Posterior cingulate gyrus (tissue), 11 donors: ENCODE measurements around the gene NHS.

Experiments used
- DNase-seq, 10 donors: peaks; one replicate each; pipeline versions ENCODE4 v3.0.0 to v3.0.0-alpha.2; 2020 to 2021; ENCODE audit warnings: mixed read lengths in 3 of 10
- intact Hi-C: fragments of 100-400 bp; cut with DNase I; formaldehyde crosslinking; loops from one replicate; pipeline ENCODE4 v1.15.1; 2023

The NHS gene

GRCh38 chrX:17654116-17654515 lies 279.1 kb downstream of the NHS start:
- peak in 1 of 10 donors; percentile 75 for DNase-seq
- intact Hi-C loops = no loop called here

DNA sequence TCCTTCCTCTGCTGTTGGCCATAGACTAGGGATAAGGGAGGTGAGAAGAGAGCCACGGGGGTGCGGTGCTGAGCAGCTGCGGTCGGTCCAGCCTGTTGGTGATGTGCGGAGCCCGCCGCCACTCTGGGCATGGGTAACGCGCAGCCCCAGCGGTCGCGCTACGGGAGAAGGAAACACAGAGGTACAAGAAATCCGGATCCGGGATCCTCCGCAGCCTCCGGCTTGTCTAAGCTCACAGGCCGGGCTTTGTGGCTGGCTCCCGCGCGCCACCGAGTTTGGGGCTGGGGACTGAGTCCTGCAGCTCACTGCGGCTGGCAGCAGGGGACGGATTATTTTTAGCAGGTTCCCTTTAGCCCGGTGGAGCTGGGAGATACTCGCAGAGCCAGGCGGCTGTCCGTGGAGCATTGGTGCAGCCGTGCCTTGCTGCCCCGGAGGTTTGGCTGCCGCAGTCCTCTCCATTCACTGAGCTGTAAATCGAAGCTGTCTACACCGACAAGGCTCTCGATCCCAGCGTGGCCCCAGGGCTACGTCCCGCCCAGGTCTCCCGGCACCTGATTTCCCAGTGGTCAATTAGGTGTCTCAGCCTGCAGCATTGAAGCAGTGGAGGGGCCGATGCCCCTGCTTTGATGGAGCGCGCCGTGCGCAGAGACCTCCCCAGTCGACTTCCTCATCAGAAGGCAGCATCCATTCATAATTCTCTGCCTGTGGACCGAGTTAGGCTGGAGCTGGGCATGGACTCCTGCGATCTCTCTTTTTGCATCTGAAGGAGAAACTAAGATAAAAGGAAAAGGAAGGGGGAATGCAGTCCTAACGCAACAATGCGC lies 280.4 kb downstream of the NHS start:
- DNase-seq = peak in 9 of 10 donors; percentile 22 to 91 (median 40)
- intact Hi-C loops = no loop called here

- DNase-seq = peak in 4 of 10 donors; percentile 6 to 84 (median 41)
- intact Hi-C loops = no loop called here
Observed at GRCh38 chrX:17656035-17656418, 281.0 kb downstream of the NHS start.

GRCh38 chrX:17656556-17656955 lies 281.6 kb downstream of the NHS start:
- intact Hi-C loops = no loop called here
- DNase-seq = peak in 1 of 10 donors; percentile 65

DNA sequence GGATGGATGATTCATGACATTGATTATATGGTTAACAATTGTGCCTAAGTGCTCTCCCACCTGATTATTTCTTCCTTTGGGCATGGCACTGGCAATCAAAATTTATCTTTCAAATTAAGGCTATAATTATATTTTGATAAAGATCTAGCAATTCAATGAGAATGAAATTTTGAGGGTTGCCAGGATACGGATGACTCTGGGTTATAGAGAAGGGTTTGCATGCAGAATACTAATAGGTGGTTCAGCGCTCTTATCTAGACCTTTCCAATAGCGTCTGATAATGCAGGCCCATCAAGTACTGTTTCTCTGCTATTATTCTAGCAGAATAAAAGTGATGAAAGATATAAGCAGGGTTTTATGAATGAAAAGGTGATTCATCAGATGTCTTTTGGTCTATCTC lies 287.4 kb downstream of the NHS start:
- intact Hi-C loops = no loop called here
- DNase-seq = no peak

DNA sequence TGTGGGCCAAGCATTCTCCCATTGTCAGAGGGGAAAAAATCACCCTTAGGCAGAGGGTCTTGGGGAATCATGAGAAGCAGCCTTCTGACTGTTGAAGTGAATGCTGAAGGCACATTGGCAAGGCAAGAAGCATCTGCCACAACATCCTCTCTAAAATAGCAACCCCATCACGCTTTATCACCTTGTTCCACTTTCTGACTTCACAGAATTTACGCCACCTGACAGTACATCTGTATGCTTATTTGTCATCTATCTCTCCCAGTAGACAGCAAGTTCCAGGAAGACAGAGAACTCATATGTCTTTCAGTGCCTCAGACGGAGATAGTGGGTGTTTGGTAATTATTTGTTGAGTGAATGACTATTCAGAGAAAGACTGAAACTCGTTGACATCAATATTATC lies 293.9 kb downstream of the NHS start:
- intact Hi-C loops = no loop called here
- DNase-seq = no peak

GRCh38 chrX:17669458-17669857 lies 294.5 kb downstream of the NHS start:
- intact Hi-C loops = no loop called here

DNA sequence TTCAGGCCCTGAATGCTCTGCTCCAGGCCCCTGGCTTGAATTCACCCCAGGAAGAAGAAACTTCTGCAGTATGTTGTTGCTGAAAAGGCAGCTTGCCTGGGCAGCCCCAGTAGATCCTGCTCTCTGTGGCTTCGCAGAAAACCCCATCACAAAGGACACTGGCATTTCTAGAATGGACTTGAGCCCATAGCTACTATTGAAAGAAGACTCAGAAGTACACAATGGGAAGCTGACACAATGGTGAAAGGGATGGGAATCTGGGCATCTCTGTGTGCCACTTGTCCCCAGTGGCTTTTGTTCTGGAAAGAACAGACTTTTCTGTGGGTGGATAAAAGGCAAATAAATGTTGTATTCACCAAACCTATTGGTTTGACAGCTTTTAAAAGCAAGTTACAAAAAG lies 294.9 kb downstream of the NHS start:
- peak in 1 of 10 donors; percentile 16 for DNase-seq
- intact Hi-C loops = no loop called here

More at GRCh38 chrX:17669458-17669857, 294.5 kb downstream of the NHS start:
- no peak for DNase-seq

DNA sequence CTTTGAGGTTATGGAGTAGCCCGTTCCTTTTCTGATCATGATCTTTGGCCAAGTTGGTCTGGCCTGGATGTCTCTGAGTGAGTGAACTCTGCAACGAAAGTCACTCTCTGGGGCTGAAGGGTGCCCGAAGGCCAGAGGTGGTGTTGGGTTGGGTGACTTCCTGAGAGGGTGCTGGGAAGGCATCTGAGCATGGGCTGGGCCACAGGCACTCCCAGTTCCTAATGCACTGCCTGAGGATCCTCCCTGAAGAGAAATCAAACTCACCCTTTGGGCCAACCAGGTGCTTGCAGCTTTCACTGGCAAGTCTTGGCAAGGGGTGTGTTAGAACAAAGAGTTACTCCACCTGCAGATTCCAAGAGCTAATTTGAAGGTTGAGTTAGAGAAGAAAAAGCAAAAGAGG lies 295.9 kb downstream of the NHS start:
- intact Hi-C loops = no loop called here

DNA sequence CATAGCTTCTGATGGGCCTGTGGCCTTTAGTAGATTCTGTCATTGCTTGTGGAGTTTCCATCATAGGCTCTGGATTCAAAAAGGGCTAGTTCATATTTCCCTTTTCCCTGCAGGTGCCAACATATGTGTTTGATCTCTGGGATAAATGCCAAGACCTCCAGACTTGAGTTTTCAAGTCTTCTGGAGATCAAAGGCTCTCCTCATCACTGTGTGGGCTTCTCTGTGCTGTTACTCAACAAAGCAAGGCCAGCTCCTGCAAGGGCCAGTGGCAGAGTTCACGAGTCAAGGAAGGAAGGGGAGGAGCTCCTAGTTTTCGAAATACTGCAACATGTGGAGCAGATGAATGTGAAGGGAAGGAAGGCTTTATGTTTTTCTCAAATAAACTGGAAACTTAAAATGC lies 299.6 kb downstream of the NHS start:
- no peak for DNase-seq
- intact Hi-C loops = no loop called here

More for the DNA sequence above, 295.9 kb downstream of the NHS start:
- DNase-seq = no peak

DNA sequence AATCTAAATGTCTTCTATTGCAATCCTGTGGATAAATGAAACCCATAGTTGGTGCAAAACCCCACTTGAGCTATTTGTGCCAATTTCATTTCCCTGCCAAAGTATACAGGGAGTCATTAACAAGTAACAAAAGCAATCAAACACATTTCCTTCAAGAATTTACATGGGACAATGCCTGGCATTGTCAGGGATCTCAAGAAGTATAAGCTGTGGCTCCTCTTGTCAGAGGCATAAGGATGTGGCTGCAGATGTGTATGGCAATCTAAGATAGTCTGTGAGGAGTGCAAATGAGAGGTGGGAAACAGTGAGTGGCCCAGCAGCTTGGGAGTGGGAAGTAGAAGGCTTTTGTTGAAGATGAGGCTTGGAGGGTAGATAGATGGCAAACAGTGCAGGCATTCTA lies 304.3 kb downstream of the NHS start:
- no peak for DNase-seq
- intact Hi-C loops = no loop called here

DNA sequence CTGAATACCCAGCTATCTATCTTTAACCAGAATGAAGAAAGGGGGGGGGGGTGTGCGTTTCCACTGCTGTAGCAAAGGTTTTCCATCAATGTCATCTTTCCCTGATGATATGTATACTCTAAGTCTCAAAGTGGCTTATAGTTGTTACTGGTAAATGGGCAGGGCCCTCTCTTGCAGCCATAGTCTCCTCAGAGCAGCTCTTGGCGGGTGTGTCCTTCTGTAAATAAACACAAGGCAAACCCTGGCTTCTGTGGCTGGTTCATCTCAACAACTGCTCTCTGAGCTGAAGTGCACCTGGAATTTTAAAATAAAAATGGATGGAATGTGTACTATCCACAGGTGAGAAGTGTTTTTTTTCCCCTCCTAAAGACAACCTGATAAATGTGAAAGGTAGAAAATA lies 304.8 kb downstream of the NHS start:
- DNase-seq = no peak
- intact Hi-C loops = no loop called here

- intact Hi-C loops = no loop called here
- no peak for DNase-seq
Observed at GRCh38 chrX:17680732-17681413, 305.9 kb downstream of the NHS start.

GRCh38 chrX:17682259-17682658 lies 307.3 kb downstream of the NHS start:
- intact Hi-C loops = no loop called here
- no peak for DNase-seq

DNA sequence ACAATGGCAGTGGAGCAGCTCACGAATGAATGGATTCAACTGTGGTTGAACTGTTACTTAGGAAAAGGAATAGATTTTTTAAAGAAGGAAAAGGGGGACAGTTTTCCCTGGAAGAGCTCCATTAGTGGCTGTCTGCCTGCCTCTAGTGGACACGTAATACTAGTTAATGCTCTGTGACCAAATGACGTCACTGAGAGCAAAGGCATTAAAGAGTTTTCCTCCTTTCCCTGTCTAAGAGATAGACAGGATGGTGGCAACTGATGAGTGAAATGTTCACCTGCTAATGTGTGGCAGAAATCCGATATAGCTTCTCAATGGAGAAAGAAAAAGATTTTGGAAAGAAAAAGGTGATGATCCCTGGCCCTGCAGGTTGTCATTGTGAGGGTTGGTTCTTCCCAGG lies 310.0 kb downstream of the NHS start:
- intact Hi-C loops = no loop called here
- DNase-seq = no peak

DNA sequence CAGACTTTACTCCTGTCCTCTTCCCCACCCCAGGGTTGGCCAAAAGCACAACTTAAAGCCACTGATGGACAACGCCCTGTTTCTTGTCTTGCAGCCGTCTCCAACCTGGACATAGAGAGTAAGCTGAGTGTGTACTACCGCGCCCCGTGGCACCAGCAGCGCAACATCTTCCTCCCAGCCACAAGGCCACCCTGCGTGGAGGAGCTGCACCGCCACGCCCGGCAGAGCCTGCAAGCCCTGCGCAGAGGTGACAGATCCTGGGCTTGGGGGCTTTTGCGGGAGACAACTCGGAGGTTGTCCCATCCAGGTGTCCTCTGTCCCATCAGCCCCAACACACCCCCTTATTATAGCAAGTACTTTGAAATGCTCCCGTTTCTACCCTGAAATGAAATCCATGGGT lies 312.6 kb downstream of the NHS start:
- intact Hi-C loops = no loop called here
- DNase-seq = peak in 1 of 10 donors; percentile 74

- intact Hi-C loops = loop anchor here (1.0 to 5.0 kb wide), 2 partner anchors 448 to 863 kb away; no protein-coding TSS in a partner anchor
Observed at GRCh38 chrX:17689971-17690409, 315.0 kb downstream of the NHS start.

GRCh38 chrX:17692709-17693346 lies 317.8 kb downstream of the NHS start:
- no peak for DNase-seq
- intact Hi-C loops = loop anchor here (5.0 kb wide), 1 partner anchor 866 kb away; no protein-coding TSS in a partner anchor

More at GRCh38 chrX:17689971-17690409, 315.0 kb downstream of the NHS start:
- DNase-seq = peak in 5 of 10 donors; percentile 26 to 70 (median 38)

- intact Hi-C loops = no loop called here
- DNase-seq = no peak
Observed at GRCh38 chrX:17697191-17697590, 322.2 kb downstream of the NHS start.

- intact Hi-C loops = no loop called here
- DNase-seq = no peak
Observed at GRCh38 chrX:17700976-17701375, 326.0 kb downstream of the NHS start.

- DNase-seq = no peak
- intact Hi-C loops = no loop called here
Observed at GRCh38 chrX:17703201-17703600, 328.2 kb downstream of the NHS start.
